Mesendoderm (in vitro differentiated cells): ENCODE results near the gene PFKFB4. TPM values are rescaled to one million over a fixed set of nuclear protein-coding genes. Genes with fewer than 3 reads are reported as not detected.

ENCODE experiments used
- DNase-seq: peaks from one replicate; pipeline ENCODE4 v3.0.0; 2013
- H2AK5ac ChIP-seq: 2 replicates; pipeline ENCODE4 v1.6.1; 2013; ENCODE audit warnings: low read length, inconsistent platforms
- H2BK120ac ChIP-seq: 2 replicates; pipeline ENCODE4 v1.6.1; 2013; ENCODE audit warnings: low read depth, mild to moderate bottlenecking, low read length, moderate library complexity, mixed read lengths
- H2BK15ac ChIP-seq: replicated peaks from 2 replicates; pipeline ENCODE4 v1.6.1; 2013; ENCODE audit warnings: low read depth, mild to moderate bottlenecking, moderate library complexity
- H2BK5ac ChIP-seq: 2 replicates; pipeline ENCODE4 v1.6.1; 2013; ENCODE audit warnings: low read length, inconsistent platforms
- H3K18ac ChIP-seq: 2 replicates; pipeline ENCODE4 v1.6.1; 2013; ENCODE audit warnings: mild to moderate bottlenecking, low read length, mixed read lengths
- H3K23ac ChIP-seq: one replicate; pipeline ENCODE4 v1.6.1; 2013; ENCODE audit warnings: low read length
- H3K27ac ChIP-seq: 2 replicates; pipeline ENCODE4 v1.5.1; 2013; ENCODE audit warnings: low read depth, mild to moderate bottlenecking, inconsistent platforms, low read length, moderate library complexity
- H3K27me3 ChIP-seq: 2 replicates; pipeline ENCODE4 v1.6.1; 2013; ENCODE audit warnings: low read length, control low read depth, mild to moderate bottlenecking, inconsistent platforms; ENCODE audit not compliant: insufficient read depth, poor library complexity
- H3K36me3 ChIP-seq: 2 replicates; pipeline ENCODE4 v1.6.1; 2013; ENCODE audit warnings: low read length, inconsistent platforms; ENCODE audit not compliant: control insufficient read depth, insufficient read depth
- H3K4ac ChIP-seq: one replicate; pipeline ENCODE4 v1.6.1; 2013; ENCODE audit warnings: low read depth, mild to moderate bottlenecking, low read length, moderate library complexity
- H3K4me1 ChIP-seq: 2 replicates; pipeline ENCODE4 v1.6.1; 2013; ENCODE audit warnings: low read depth, low read length, inconsistent platforms; ENCODE audit not compliant: control insufficient read depth
- H3K4me2 ChIP-seq: 2 replicates; pipeline ENCODE4 v1.6.1; 2013; ENCODE audit warnings: low read length
- H3K4me3 ChIP-seq: 2 replicates; pipeline ENCODE4 v1.5.1; 2013; ENCODE audit warnings: mild to moderate bottlenecking, low read length
- H3K56ac ChIP-seq: one replicate; pipeline ENCODE4 v1.6.1; 2013; ENCODE audit warnings: low read length
- H3K79me1 ChIP-seq: 2 replicates; pipeline ENCODE4 v1.6.1; 2013; ENCODE audit warnings: low read length, inconsistent platforms
- H3K79me2 ChIP-seq: 2 replicates; pipeline ENCODE4 v1.6.1; 2013; ENCODE audit warnings: mild to moderate bottlenecking, low read length; ENCODE audit not compliant: control insufficient read depth, insufficient read depth
- H3K9ac ChIP-seq: 2 replicates; pipeline ENCODE4 v1.6.1; 2013; ENCODE audit warnings: low read length, inconsistent platforms
- H4K5ac ChIP-seq: one replicate; pipeline ENCODE4 v1.6.1; 2013; ENCODE audit warnings: low read length
- H4K8ac ChIP-seq: one replicate; pipeline ENCODE4 v1.6.1; 2013; ENCODE audit warnings: low read depth, mild to moderate bottlenecking, control low read depth, low read length, moderate library complexity
- WGBS: extraction: QIAGEN DNeasy Blood & Tissue Kit; methylation state at CpG from one replicate; pipeline ENCODE4 v1.1.7; 2013; ENCODE audit warnings: low lambda C conversion rate, missing lambda C conversion rate; ENCODE audit not compliant: insufficient coverage; ENCODE audit errors: extremely low coverage; 5-methylcytosine and 5-hydroxymethylcytosine counted together
- small RNA-seq: library from polyadenylated mRNA; stranded (forward); fragments of <200 nt; extraction: miRNeasy Mini kit (QIAGEN cat#:217004); gene quantifications from one replicate; pipeline ENCODE3, GENCODE V24; 2013; ENCODE audit not compliant: insufficient read depth

The PFKFB4 gene

DNA sequence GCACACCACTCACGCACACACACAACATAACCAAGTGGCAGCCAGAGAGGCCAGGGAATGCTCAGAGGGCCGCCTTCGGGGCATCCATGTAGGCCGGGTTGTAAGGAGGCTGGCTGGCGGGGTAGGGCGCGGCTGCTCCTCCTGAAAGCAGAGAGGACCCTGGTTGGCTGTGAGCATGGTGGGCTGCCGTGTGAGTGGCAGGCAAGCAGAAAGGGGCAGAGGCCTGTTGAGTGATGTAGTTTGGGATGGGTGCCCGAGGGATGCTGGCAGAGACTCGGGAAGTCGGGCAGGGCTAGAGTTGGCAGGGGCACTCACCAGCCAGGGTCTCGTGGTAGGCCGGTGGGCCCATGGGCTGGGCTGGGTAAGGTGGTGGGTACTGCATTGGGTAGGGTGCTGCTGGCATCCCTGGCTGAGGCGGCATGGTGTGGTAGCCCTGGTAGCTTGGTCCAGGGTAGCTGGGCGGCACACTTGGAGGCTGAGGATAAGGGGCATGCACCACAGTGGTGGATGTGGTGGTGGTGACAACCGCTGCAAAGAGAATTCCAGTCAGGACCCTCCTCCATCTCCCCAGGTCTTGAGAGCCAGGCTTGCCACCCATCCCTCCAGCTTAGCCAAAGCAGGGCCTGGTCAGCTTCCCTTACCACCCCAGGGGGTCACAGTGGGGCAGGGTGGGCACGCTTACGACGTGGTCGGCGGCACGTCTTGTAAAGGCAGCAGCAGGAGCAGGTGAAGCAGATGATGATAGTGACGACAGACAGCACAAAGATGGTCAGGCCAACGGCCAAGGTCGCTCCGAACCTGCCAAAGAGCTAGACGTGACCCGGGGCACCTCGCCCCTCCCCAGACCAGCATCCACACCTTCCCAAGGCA lies 87.3 kb downstream of the PFKFB4 start:
- H3K9ac ChIP-seq, result no peak overlapping the region
- peaks cover 5% of the 10 kb centered on the region for H3K4me1 ChIP-seq
- WGBS, result no CpG with 5 or more reads among the region's 29 CpGs

DNA sequence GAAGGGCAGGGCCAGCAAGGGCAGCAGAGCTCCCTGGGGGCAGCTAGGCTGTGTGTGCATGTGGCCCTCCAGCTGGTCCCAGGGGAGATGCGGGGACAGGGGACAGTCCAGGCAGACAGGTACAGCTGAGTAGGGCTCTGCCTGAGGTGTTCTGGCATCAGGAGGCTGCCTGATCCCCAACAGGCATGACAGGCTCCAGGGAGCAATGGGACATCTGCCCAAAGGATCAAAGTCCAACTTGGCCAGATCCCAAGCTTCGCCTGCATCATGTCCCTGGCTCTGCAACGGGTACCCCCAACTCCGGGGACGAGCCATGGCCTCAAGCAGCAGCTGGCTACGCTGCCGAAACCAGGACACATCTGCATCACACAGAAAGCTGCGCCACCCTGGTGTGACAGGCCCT lies 88.3 kb downstream of the PFKFB4 start:
- Histone ChIP-seq H3K27ac (no peak overlapping the region), H2BK15ac (no peak overlapping the region), H2BK120ac (no peak overlapping the region), H3K4me1 (peaks cover 4% of the 10 kb centered on the region), H3K9ac (no peak overlapping the region), H2BK5ac (no peak overlapping the region), H3K79me1 (peaks cover 11% of the 10 kb centered on the region), H3K4me3 (no peak overlapping the region), H3K56ac (no peak overlapping the region), H2AK5ac (no peak overlapping the region), H3K79me2 (peaks cover 1% of the 10 kb centered on the region), H3K4me2 (no peak overlapping the region), H4K5ac (no peak overlapping the region), H3K27me3 (no peaks in the 10 kb centered on the region), H3K36me3 (no peaks in the 10 kb centered on the region), H3K18ac (no peak overlapping the region), H4K8ac (no peak overlapping the region), H3K23ac (no peak overlapping the region), H3K4ac (no peak overlapping the region)
- WGBS, result no CpG with 5 or more reads among the region's 8 CpGs
- no peak for DNase-seq

More for the DNA sequence above, 87.3 kb downstream of the PFKFB4 start:
- no peak overlapping the region for H3K18ac ChIP-seq
- no peak for DNase-seq
- H3K79me2 ChIP-seq, result peaks cover 1% of the 10 kb centered on the region
- H3K4me2 ChIP-seq, result no peak overlapping the region
- no peak overlapping the region for H4K8ac ChIP-seq
- no peak overlapping the region for H2BK120ac ChIP-seq
- no peak overlapping the region for H2AK5ac ChIP-seq
- H3K27me3 ChIP-seq, result no peaks in the 10 kb centered on the region
- no peaks in the 10 kb centered on the region for H3K36me3 ChIP-seq
- H3K4me3 ChIP-seq, result no peak overlapping the region
- no peak overlapping the region for H3K56ac ChIP-seq
- no peak overlapping the region for H3K4ac ChIP-seq
- H2BK5ac ChIP-seq, result no peak overlapping the region
- no peak overlapping the region for H2BK15ac ChIP-seq
- H3K23ac ChIP-seq, result no peak overlapping the region
- H3K79me1 ChIP-seq, result peaks cover 11% of the 10 kb centered on the region
- no peak overlapping the region for H3K27ac ChIP-seq
- no peak overlapping the region for H4K5ac ChIP-seq

Small RNA genes lying within 50 kb of the gene (small RNA-seq; reads per million reads assigned to genes)
- not detected for gene MIR6823
